Measurements from ENCODE around the gene TMEM39B.

- TF ChIP-seq CTCF (conservative IDR thresholded peaks at IDR 0.05; ENCODE audit: low read depth, low read length) (no peak), SMC3 (IDR thresholded peaks at IDR 0.05; ENCODE audit: low read depth, low read length) (no peak), RFX5 (IDR thresholded peaks at IDR 0.05; ENCODE audit: low read depth, low read length) (no peak), POLR2A (IDR thresholded peaks at IDR 0.05; ENCODE audit: low read depth, low read length) (no peak), CHD1 (IDR thresholded peaks at IDR 0.05; ENCODE audit: low read depth, low read length) (no peak), RCOR1 (IDR thresholded peaks at IDR 0.05; ENCODE audit: insufficient replicate concordance, low read length) (no peak)
Measured at GRCh38 chr1:32144033-32144432, 71.3 kb downstream of the TMEM39B start.

Data from IMR-90 (cell line).